SKM-1 (cell line): ENCODE data around the gene FADD.

ENCODE experiments used
- DNase-seq: peaks from one replicate; lab custom pipeline; 2025; ENCODE audit not compliant: unreplicated experiment; lab: John Stamatoyannopoulos, UW

Gene FADD

GRCh38 chr11:70202920-70203750 lies at the start of gene FADD:
Gene FADD, plus strand, starts transcription at chr11:70203296. Its CDS starts 164 bp downstream, at chr11:70203460.
- peak; percentile 88 for DNase-seq

- DNase-seq: no peak
Observed at GRCh38 chr11:70155386-70155785, 47.7 kb upstream of the FADD start.

GRCh38 chr11:70156291-70157037 lies 46.6 kb upstream of the FADD start:
- no peak for DNase-seq

GRCh38 chr11:70158201-70158600 lies 44.9 kb upstream of the FADD start:
- DNase-seq: no peak

GRCh38 chr11:70158757-70159389 lies 44.2 kb upstream of the FADD start:
- no peak for DNase-seq

GRCh38 chr11:70159627-70160570 lies 43.2 kb upstream of the FADD start:
- no peak for DNase-seq

GRCh38 chr11:70161043-70161625 lies 42.0 kb upstream of the FADD start:
- no peak for DNase-seq

GRCh38 chr11:70164705-70165104 lies 38.4 kb upstream of the FADD start:
- no peak for DNase-seq

GRCh38 chr11:70167120-70167519 lies 36.0 kb upstream of the FADD start:
- DNase-seq: no peak

- no peak for DNase-seq
Observed at GRCh38 chr11:70167723-70168404, 35.2 kb upstream of the FADD start.

- DNase-seq: no peak
Observed at GRCh38 chr11:70168405-70168754, 34.7 kb upstream of the FADD start.

- DNase-seq: no peak
Observed at GRCh38 chr11:70169127-70169526, 34.0 kb upstream of the FADD start.

GRCh38 chr11:70169632-70170031 lies 33.5 kb upstream of the FADD start:
- DNase-seq: no peak

GRCh38 chr11:70170596-70171210 lies 32.4 kb upstream of the FADD start:
- DNase-seq: no peak

GRCh38 chr11:70173018-70173417 lies 30.1 kb upstream of the FADD start:
- DNase-seq: no peak

- DNase-seq: no peak
Observed at GRCh38 chr11:70174547-70175235, 28.4 kb upstream of the FADD start.

GRCh38 chr11:70175236-70175698 lies 27.8 kb upstream of the FADD start:
- DNase-seq: no peak

- DNase-seq: peak; percentile 9
Observed at GRCh38 chr11:70176940-70177689, 26.0 kb upstream of the FADD start.
